CD1c-positive myeloid dendritic cell (primary cell): ENCODE measurements around the gene OR2T27.
"Not testable (repeated sequence)": the region's sequence is repeated elsewhere in the genome, so short reads cannot be mapped to it uniquely, and the experiment has no call there.

Experiments
- DNase-seq: peaks from one replicate; pipeline ENCODE4 v3.0.0-alpha.2; 2016; ENCODE audit errors: extremely low spot score

The OR2T27 gene

GRCh38 chr1:248640906-248641305 is 14.4 kb downstream of the OR2T27 start:
- not testable (repeated sequence) for DNase-seq

- not testable (repeated sequence) for DNase-seq
Measured at GRCh38 chr1:248639652-248640051, 15.7 kb downstream of the OR2T27 start.

GRCh38 chr1:248636612-248637011 is 18.7 kb downstream of the OR2T27 start:
- DNase-seq = not testable (repeated sequence)

GRCh38 chr1:248634991-248635390 is 20.3 kb downstream of the OR2T27 start, which contains the start of gene OR2T11:
OR2T11 (minus strand) TSS chr1:248635091; CDS start chr1:248627128, 7,963 bp downstream.
- DNase-seq = not testable (repeated sequence)

- no peak for DNase-seq
Measured at GRCh38 chr1:248631354-248632008, 23.8 kb downstream of the OR2T27 start.

GRCh38 chr1:248630551-248630950 is 24.8 kb downstream of the OR2T27 start:
- no peak for DNase-seq

- DNase-seq = no peak
Measured at GRCh38 chr1:248627971-248628844, 27.1 kb downstream of the OR2T27 start.

GRCh38 chr1:248625971-248626370 is 29.4 kb downstream of the OR2T27 start:
- no peak for DNase-seq

GRCh38 chr1:248625166-248625565 is 30.2 kb downstream of the OR2T27 start:
- DNase-seq = no peak

GRCh38 chr1:248622570-248623001 is 32.7 kb downstream of the OR2T27 start:
- DNase-seq = peak; percentile 54

GRCh38 chr1:248621770-248622169 is 33.6 kb downstream of the OR2T27 start:
- DNase-seq = no peak

GRCh38 chr1:248618878-248619277 is 36.5 kb downstream of the OR2T27 start:
- peak; percentile 60 for DNase-seq

- no peak for DNase-seq
Measured at GRCh38 chr1:248618119-248618518, 37.2 kb downstream of the OR2T27 start.

- DNase-seq = no peak
Measured at GRCh38 chr1:248613742-248614141, 41.6 kb downstream of the OR2T27 start.

- DNase-seq = peak; percentile 9
Measured at GRCh38 chr1:248611883-248612414, 43.4 kb downstream of the OR2T27 start.

- no peak for DNase-seq
Measured at GRCh38 chr1:248610301-248610700, 45.0 kb downstream of the OR2T27 start.
